Measurements from ENCODE around the gene SLC28A3.

The SLC28A3 gene

GRCh38 chr9:84230355-84231145, 110.0 kb downstream of the SLC28A3 start:
- no peak for DNase-seq

- DNase-seq = no peak
These were observed 111.4 kb downstream of the SLC28A3 start for GRCh38 chr9:84229191-84229590.

- no peak for DNase-seq
These were observed 112.3 kb downstream of the SLC28A3 start for GRCh38 chr9:84228130-84228720.

GRCh38 chr9:84226126-84226525, 114.4 kb downstream of the SLC28A3 start:
- no peak for DNase-seq
